CD4-positive, alpha-beta T cell treated with Interleukin-15 for 1 hour (primary cell): ENCODE results near the gene OAS2.

Source experiments
- DNase-seq: peaks from one replicate; pipeline ENCODE4 v3.0.0-alpha.2; 2020

Gene OAS2

GRCh38 chr12:113027726-113028125, 49.4 kb downstream of the OAS2 start:
- no peak for DNase-seq

GRCh38 chr12:113030875-113031525, 52.7 kb downstream of the OAS2 start:
- DNase-seq = no peak

DNA sequence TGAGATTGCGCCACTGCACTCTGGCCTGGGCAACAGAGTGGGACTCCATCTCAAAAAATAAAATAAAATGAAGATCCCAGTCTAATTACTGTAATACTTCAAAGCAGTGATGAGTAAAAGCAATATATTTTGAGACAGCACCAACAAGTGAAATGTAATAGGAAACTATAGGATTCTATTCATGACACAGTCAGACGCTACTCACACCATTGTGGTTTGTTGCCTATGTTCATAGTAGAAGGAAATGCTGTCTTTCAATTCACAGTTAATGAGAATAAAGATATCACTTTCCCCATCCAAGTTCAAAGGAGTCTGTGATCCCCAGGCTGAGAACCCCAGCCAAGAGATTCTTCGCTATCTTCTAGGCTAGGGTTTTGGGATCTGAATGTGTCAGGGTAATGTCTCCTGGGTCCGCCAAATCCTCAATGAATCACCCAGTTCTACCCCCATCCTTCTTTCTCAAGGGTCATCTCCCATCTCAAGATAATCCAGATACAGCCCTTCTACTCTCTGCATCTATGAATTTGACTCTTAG, 61.7 kb downstream of the OAS2 start:
- DNase-seq = no peak

DNA sequence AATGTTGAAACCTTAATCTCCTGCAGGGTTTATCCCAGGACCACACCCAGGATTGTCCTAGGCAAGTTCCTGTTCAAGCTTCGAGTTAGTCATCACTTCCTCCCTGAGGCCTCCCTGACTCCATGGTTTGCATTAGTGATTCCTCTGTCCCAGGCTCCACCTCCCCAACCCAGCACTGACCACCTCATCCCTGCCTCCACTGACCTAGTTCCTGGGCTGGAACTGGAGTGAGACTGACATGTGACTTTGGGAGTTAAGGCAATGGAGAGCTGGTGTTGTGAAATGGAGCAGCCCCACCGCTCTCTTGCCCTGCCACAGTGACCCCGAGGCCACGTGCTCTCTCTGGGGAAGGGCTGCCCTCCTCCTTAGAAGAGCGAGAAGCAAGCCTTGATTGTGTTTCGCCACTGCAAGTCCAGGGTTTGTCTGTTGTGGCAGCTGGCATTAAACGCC, 62.4 kb downstream of the OAS2 start:
- peak; percentile 77 for DNase-seq

GRCh38 chr12:113041560-113041959, 63.2 kb downstream of the OAS2 start:
- DNase-seq = no peak

DNA sequence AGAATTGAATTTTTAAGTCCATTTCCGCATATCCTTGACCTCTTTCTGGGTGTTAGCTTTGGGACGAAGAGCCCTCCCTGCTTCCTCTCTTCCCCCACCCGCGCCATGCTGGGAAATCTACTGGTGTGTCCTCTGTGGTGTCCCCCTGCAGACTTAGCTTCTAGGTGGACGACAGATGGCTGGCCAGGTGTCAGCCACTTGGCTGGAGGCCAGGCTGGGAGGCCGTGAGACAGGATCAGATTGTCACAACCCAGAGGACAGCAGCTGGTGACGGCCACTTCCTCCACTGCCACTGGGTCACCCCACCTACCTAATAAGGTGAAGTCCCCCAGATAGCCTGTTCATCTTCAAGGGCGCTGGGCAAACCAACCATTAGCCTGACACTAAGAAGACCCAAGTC, 64.9 kb downstream of the OAS2 start:
- DNase-seq = no peak

DNA sequence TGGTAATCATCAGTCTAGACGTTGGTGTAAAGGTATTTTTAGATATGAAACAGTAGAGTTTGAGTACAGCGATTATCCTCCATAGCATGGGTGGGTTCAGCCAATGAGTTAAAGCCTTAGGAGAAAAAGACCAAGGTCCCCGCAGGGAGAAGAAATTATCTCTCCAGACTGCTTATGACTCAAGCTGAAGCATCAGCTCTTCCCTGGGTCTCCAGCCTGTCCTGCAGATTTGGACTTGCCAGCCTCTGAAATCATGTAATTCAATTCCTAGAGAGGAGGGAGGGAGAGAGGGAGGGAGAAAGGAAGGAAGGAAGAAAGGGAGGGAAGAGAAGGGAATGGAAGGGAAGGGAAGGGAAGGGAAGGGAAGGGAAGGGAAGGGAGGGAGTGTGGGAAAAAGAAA, 66.2 kb downstream of the OAS2 start:
- DNase-seq = no peak

DNA sequence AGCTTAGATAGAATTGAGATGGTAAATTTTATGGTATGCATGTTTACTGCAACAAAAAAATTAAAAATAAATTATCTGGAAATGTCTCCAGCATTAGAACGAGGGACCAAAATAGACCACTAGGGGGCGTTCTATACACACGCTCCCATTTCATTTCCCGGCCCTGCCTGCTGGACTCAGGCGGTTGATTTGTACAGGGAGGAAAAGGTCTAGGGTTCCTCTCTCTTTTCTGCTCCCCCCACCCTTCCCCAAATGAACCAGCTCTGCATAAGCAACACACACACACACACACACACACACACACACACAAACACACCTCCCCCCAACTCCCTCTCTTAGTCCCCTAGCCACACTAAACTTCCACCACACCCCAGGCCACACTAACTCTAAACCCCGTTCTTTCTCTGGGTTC, 70.4 kb downstream of the OAS2 start:
- peak; percentile 54 for DNase-seq

GRCh38 chr12:113049976-113050742, 71.8 kb downstream of the OAS2 start:
- no peak for DNase-seq

DNA sequence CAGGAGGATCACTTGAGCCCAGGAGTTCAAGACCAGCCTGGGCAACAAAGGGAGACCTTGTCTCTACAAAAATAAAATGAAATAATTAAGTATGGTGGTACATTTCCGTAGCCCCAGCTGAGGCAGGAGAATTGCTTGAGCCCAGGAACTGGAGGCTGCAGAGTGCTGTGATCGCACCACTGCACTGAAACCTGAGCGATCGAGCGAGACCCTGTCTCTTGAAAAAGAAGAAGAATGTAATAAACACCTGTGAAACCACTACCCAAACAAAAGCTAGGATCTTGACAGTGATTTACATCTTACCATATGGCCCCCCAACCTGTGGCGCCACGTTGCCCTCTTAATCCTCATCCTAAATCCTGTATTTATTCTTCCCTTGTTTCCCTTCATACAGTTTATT, 72.5 kb downstream of the OAS2 start:
- DNase-seq = no peak

GRCh38 chr12:113051759-113052158, 73.4 kb downstream of the OAS2 start:
- no peak for DNase-seq

- DNase-seq = no peak
Observed at GRCh38 chr12:113052326-113052725, 74.0 kb downstream of the OAS2 start.

DNA sequence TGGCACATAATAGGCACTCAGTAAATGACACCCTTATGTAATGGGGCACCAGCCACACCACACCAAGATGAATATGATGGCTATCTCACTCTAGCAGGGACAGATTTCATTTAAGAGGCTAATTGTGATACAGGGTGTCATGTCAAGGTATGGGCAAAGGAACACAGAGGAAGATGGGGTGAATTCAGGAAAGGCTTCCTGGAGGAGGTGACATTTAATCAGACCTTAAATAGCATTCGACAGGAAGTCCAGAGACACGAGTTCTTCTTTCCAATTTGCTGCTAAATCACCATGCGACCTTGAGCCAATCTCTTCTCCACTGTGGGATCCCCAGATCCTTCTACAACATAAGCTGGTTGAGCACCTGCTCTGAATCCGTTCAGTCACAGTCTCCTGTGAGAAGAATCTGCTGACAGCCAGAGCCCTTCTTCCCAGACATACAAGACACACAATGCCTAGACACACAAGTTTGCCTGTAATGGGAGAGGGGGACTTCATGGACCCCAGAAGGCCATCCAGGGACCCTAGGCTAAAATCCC, 76.7 kb downstream of the OAS2 start:
- DNase-seq = no peak

- no peak for DNase-seq
Observed at GRCh38 chr12:113055594-113056380, 77.5 kb downstream of the OAS2 start.

- DNase-seq = no peak
Observed at GRCh38 chr12:113056381-113056630, 78.0 kb downstream of the OAS2 start.

GRCh38 chr12:113056631-113057488, 78.5 kb downstream of the OAS2 start, which contains the start of gene DTX1:
Gene DTX1, plus strand, starts transcription at chr12:113056730. Its CDS starts 1,463 bp downstream, at chr12:113058193.
- DNase-seq = peak; percentile 26

DNA sequence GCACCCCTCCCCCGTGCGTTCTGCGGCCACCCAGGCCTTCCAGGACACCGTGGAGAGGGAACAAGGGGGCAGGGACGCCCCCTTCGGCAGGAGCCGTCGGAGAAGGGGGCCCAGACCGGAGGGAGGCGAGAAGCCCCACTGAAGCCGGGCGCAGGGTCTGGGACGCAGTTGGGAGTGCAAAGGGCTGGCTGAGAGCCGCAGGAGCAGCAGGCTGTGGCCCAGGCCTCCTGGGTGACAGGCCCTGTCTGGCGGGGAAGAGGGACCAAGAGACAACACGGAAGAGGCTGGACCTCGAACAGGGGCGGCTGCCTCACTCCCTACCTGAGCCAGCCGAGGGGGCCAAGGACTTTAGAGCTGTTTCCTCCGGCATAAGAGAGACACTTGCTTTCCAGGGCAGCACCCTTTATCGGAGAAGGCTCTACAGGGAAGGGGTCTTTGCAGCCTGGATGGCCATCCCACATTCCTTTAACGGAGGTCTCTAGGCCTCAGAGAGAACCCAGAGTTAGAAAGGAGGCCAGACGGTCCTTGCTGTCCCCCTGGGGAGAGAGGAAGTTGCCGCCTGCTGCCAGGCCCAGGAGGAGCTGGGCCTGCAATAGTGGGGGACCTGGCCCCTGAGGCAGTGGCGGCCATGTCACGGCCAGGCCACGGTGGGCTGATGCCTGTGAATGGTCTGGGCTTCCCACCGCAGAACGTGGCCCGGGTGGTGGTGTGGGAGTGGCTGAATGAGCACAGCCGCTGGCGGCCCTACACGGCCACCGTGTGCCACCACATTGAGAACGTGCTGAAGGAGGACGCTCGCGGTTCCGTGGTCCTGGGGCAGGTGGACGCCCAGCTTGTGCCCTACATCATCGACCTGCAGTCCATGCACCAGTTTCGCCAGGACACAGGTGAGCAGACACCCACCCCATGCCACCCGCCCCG, 79.5 kb downstream of the OAS2 start:
- DNase-seq = no peak

GRCh38 chr12:113058553-113058952, 80.2 kb downstream of the OAS2 start:
- no peak for DNase-seq

- no peak for DNase-seq
Observed at GRCh38 chr12:113059071-113059595, 80.8 kb downstream of the OAS2 start.

GRCh38 chr12:113060336-113060960, 82.1 kb downstream of the OAS2 start:
- DNase-seq = no peak
